Left ventricle myocardium inferior (tissue), 1 donor: ENCODE results near the gene ZNF212. TPM values are rescaled to one million over a fixed set of nuclear protein-coding genes. Genes with fewer than 3 reads are reported as not detected.
"Not testable (repeated sequence)": the region's sequence is repeated elsewhere in the genome, so short reads cannot be mapped to it uniquely, and the experiment has no call there.

Source experiments
- DNase-seq: peaks from one replicate; pipeline ENCODE4 v3.0.0-alpha.2; 2020
- H3K27ac ChIP-seq: fragments of 200-600 bp; replicated peaks from 2 replicates; pipeline ENCODE4 v1.8.0; 2021
- H3K27me3 ChIP-seq: fragments of 200-600 bp; 2 replicates; pipeline ENCODE4 v1.8.0; 2021; ENCODE audit warnings: low read depth
- H3K36me3 ChIP-seq: fragments of 200-600 bp; 2 replicates; pipeline ENCODE4 v1.8.0; 2021
- H3K4me1 ChIP-seq: fragments of 200-600 bp; 2 replicates; pipeline ENCODE4 v1.8.0; 2021
- H3K4me3 ChIP-seq: fragments of 200-600 bp; 2 replicates; pipeline ENCODE4 v1.8.0; 2021; ENCODE audit warnings: mild to moderate bottlenecking, moderate library complexity
- H3K9me3 ChIP-seq: fragments of 200-600 bp; replicated peaks from 2 replicates; pipeline ENCODE4 v1.8.0; 2021
- intact Hi-C: fragments of 100-400 bp; cut with micrococcal nuclease; formaldehyde crosslinking; loops from one replicate; pipeline ENCODE4 v1.11.0; 2022
- total RNA-seq: library from RNA; stranded (reverse); fragmentation: NEBNext Ultra II Directional; extraction: Animal tissue kit (Norgen Biotek cat#: 25700); gene quantifications from one replicate; pipeline ENCODE4 v1.2.1, GENCODE V29; 2021
- TF ChIP-seq, protein P1 (sequence below): fragments of 200-600 bp; IDR thresholded peaks from 2 replicates; pipeline ENCODE4 v1.8.0; 2021; ENCODE audit warnings: antibody characterized with exemption, mild to moderate bottlenecking, borderline replicate concordance
- donor health status: DM: no; HTN: yes; CAD: no; lungs with severe emphysema.

ZNF212 gene
- total RNA-seq, 1 donor from 2014 or later: 5.4 TPM

DNA sequence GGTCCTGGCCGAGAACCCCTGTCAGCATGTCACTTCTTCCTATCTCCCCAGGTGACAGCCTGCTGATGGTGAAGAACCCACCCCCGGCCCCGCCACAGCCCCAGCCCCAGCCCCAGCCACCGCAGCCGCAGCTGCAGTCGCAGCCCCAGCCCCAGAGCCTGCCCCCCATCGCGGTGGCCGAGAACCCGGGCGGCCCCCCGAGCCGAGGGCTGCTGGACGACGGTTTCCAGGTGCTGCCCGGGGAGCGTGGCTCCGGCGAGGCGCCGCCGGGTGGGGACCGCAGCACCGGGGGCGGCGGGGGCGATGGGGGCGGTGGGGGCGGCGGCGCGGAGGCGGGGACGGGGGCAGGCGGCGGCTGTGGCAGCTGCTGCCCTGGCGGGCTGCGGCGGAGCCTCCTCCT is 15.7 kb upstream of the ZNF212 start:
- Histone ChIP-seq H3K9me3 (no peaks in the 10 kb centered on the region), H3K4me1 (no peaks in the 10 kb centered on the region), H3K4me3 (no peak overlapping the region), H3K36me3 (peaks cover 66% of the 10 kb centered on the region), H3K27ac (no peak overlapping the region), H3K27me3 (no peaks in the 10 kb centered on the region)
- no peak for DNase-seq
- TF ChIP-seq, protein P1, sequence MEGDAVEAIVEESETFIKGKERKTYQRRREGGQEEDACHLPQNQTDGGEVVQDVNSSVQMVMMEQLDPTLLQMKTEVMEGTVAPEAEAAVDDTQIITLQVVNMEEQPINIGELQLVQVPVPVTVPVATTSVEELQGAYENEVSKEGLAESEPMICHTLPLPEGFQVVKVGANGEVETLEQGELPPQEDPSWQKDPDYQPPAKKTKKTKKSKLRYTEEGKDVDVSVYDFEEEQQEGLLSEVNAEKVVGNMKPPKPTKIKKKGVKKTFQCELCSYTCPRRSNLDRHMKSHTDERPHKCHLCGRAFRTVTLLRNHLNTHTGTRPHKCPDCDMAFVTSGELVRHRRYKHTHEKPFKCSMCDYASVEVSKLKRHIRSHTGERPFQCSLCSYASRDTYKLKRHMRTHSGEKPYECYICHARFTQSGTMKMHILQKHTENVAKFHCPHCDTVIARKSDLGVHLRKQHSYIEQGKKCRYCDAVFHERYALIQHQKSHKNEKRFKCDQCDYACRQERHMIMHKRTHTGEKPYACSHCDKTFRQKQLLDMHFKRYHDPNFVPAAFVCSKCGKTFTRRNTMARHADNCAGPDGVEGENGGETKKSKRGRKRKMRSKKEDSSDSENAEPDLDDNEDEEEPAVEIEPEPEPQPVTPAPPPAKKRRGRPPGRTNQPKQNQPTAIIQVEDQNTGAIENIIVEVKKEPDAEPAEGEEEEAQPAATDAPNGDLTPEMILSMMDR: no peak
- intact Hi-C loops: no loop called here

DNA sequence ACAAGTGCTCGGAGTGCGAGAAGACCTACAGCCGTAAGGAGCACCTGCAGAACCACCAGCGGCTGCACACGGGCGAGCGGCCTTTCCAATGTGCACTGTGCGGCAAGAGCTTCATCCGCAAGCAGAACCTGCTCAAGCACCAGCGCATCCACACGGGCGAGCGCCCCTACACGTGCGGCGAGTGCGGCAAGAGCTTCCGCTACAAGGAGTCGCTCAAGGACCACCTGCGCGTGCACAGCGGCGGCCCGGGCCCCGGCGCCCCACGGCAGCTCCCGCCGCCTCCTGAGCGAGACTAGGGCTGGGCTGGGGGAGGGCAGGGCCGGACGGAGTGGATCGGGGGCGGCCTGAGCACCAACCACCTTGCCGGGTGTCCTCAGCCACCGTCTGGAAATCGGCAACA is 15.1 kb upstream of the ZNF212 start:
- intact Hi-C loops: no loop called here

DNA sequence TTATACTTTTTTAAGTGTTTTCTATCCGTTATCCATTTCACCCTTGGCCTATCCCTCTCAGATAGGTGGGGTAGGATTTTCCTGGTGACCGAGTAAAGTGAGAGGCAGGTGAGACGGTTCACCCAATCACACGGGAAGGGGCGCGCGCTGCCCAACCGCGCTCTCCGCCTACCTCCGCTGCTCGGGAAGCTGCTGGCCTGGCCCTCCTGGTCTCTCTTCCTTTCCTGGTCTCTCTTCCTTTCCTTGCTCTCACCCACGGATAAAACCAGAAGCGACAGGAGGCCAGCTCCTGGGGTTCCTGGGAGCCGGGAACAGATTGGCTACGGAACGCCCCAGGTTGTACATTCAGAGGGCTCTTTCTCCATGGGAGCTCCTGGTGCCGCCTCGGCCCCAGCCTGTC is 14.3 kb upstream of the ZNF212 start:
- H3K27ac ChIP-seq: no peak overlapping the region
- intact Hi-C loops: no loop called here
- no peak overlapping the region for H3K4me3 ChIP-seq
- DNase-seq: no peak
- no peaks in the 10 kb centered on the region for H3K27me3 ChIP-seq
- TF ChIP-seq, protein P1: no peak
- no peaks in the 10 kb centered on the region for H3K9me3 ChIP-seq
- peaks cover 54% of the 10 kb centered on the region for H3K36me3 ChIP-seq
- no peaks in the 10 kb centered on the region for H3K4me1 ChIP-seq

More for the DNA sequence above, 15.1 kb upstream of the ZNF212 start:
- DNase-seq: no peak
- TF ChIP-seq, protein P1: no peak
- Histone ChIP-seq H3K9me3 (no peaks in the 10 kb centered on the region), H3K4me1 (no peaks in the 10 kb centered on the region), H3K4me3 (no peak overlapping the region), H3K27me3 (no peaks in the 10 kb centered on the region), H3K27ac (no peak overlapping the region), H3K36me3 (peaks cover 60% of the 10 kb centered on the region)

DNA sequence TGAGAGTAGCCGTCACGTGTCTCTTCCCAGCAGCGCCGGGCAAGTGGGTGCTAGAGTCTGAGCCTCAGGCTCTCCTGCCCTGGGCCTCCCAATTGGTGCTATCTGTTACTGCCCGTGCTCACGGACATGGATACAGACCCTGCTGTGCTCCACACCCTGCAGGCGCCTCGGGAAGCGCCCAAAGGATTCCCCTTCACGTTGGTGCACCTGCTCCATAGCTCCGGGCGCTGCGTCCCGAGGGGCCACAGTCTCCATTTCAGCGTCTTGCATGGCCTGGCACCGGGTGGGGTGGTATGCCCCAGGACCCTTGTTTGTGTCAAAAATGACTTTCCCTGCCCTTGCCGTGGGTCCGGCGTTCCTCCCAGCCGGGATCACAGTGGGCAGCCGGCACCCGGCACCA is 13.8 kb upstream of the ZNF212 start:
- no peak overlapping the region for H3K4me3 ChIP-seq
- intact Hi-C loops: no loop called here
- H3K4me1 ChIP-seq: no peaks in the 10 kb centered on the region
- TF ChIP-seq, protein P1: no peak
- H3K27me3 ChIP-seq: no peaks in the 10 kb centered on the region
- H3K36me3 ChIP-seq: peaks cover 48% of the 10 kb centered on the region
- H3K9me3 ChIP-seq: no peaks in the 10 kb centered on the region
- DNase-seq: no peak
- H3K27ac ChIP-seq: no peak overlapping the region

DNA sequence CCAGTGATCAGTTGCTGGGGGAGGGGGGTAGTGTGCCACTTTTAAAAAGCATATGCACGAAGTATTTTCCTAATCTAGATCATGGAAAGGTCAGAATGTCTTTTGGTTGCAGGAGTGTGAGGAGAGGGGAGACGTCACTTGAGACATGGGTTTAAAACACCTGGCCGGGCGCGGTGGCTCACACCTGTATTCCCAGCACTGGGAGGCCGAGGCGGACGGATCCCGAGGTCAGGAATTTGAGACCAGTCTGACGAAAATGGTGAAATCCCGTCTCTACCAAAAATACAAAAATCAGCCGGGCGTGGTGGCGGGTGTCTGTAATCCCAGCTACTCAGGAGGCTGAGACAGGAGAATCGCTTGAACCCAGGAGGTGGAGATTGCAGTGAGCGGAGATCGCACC is 13.1 kb upstream of the ZNF212 start:
- H3K27me3 ChIP-seq, H3K4me1 ChIP-seq, H3K27ac ChIP-seq, H3K9me3 ChIP-seq, DNase-seq, H3K4me3 ChIP-seq, intact Hi-C loops: not testable (repeated sequence)
- peaks cover 43% of the 10 kb centered on the region for H3K36me3 ChIP-seq

DNA sequence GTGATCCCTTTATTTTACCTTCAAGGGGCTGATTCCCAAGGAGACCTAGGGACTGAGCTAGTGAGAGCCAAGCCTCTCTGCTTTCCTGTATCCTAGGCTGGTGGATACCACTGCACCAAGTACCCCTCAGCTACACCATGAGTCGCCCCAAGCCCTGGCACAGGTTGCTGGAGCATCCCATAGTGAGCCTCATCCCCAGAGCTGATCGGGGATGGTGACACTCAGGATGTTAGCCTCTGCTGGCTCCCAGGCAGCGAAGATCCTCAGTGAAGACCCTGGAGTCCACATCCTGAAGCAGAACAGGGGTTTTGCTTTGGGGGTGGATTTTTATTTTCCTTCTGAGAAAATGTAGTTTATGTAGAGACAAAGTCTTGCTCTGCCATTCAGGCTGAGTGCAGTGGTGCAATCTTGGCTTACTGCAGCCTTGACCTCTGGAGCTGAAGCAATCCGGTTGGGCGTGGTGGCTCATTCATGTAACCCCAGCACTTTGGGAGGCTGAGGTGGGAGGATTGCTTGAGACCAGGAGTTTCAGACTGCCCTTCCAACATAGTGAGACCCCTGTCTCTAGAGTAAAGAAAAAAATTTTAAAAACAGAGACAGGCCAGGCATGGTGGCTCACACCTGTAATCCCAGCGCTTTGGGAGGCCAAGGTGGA is 12.5 kb upstream of the ZNF212 start:
- DNase-seq: no peak
- intact Hi-C loops: no loop called here
- H3K27me3 ChIP-seq: no peaks in the 10 kb centered on the region

More for the DNA sequence above, 12.5 kb upstream of the ZNF212 start:
- H3K27ac ChIP-seq: no peak overlapping the region
- H3K4me1 ChIP-seq: no peaks in the 10 kb centered on the region
- TF ChIP-seq, protein P1: no peak
- no peak overlapping the region for H3K4me3 ChIP-seq
- H3K9me3 ChIP-seq: no peaks in the 10 kb centered on the region
- H3K36me3 ChIP-seq: peaks cover 37% of the 10 kb centered on the region
